HCT116 (cell line): ENCODE results near the gene BCR.

Experiments used
- CBX3 ChIP-seq: IDR thresholded peaks from 2 replicates; pipeline ENCODE4 v1.6.1; 2012; ENCODE audit warnings: low read depth
- CTCF ChIP-seq, 3 experiments: fragments of 200-600 bp in 1 of 3; sonication (generic) in 1 of 3; IDR thresholded peaks in 2 of 3; conservative IDR thresholded peaks in 1 of 3; 2 replicates each; pipeline ENCODE4 v1.5.1; 2012 to 2017; ENCODE audit warnings: low read depth in 2 of 3, low read length in 2 of 3, antibody characterized with exemption in 1 of 3, borderline replicate concordance in 1 of 3, control low read depth in 1 of 3, mild to moderate bottlenecking in 1 of 3, mixed read lengths in 1 of 3, mixed run types in 1 of 3, moderate library complexity in 1 of 3; ENCODE audit not compliant: insufficient read depth in 1 of 3
- ELF1 ChIP-seq: IDR thresholded peaks from 2 replicates; pipeline ENCODE4 v1.6.1; 2012; ENCODE audit warnings: low read depth, borderline replicate concordance
- JUND ChIP-seq: IDR thresholded peaks from 2 replicates; pipeline ENCODE4 v1.6.1; 2012
- POLR2A ChIP-seq: IDR thresholded peaks from 2 replicates; pipeline ENCODE4 v1.7.0; 2011; ENCODE audit warnings: borderline replicate concordance; ENCODE audit not compliant: insufficient read depth, insufficient read length; ENCODE audit errors: extremely low read depth
- POLR2AphosphoS5 ChIP-seq: IDR thresholded peaks from 2 replicates; pipeline ENCODE4 v1.6.1; 2011; ENCODE audit warnings: mild to moderate bottlenecking, low read depth, low read length, moderate library complexity
- TCF7L2 ChIP-seq: IDR thresholded peaks from 2 replicates; pipeline ENCODE4 v1.7.0; 2011; ENCODE audit warnings: borderline replicate concordance, inconsistent platforms; ENCODE audit not compliant: insufficient read depth, insufficient read length; ENCODE audit errors: extremely low read depth

GRCh38 chr22:23266780-23267179 lies 86.5 kb downstream of the BCR start:
- no peak for TF ChIP-seq CTCF (IDR thresholded peaks at IDR 0.05 in 2 of 3, conservative IDR thresholded peaks at IDR 0.05 in 1 of 3; ENCODE audit: borderline replicate concordance in 1 of 3, insufficient read depth in 1 of 3, low read depth in 2 of 3, low read length in 2 of 3)
- TF ChIP-seq POLR2A: no peak
- no peak for TF ChIP-seq TCF7L2
- TF ChIP-seq CBX3: no peak
- no peak for TF ChIP-seq POLR2AphosphoS5
- TF ChIP-seq JUND: no peak
- no peak for TF ChIP-seq ELF1
